Cardiac fibroblast (primary cell): ENCODE measurements around the gene TPMT.

Source experiments
- DNase-seq, 2 donors: peaks; one replicate each; pipeline versions ENCODE4 v3.0.0 to v3.0.0-alpha.2; 2010; ENCODE audit warnings: low read depth in 2 of 2
- H3K4me3 ChIP-seq, 2 donors: replicated peaks in 1 of 2; 1 replicate in 1 of 2; 2 replicates in 1 of 2; pipeline ENCODE4 v1.5.1; 2011; ENCODE audit warnings: low read depth in 2 of 2, low read length in 2 of 2, mild to moderate bottlenecking in 2 of 2, moderate library complexity in 1 of 2
- CTCF ChIP-seq: IDR thresholded peaks from one replicate; pipeline ENCODE4 v1.5.1; 2011; ENCODE audit warnings: low read depth, mild to moderate bottlenecking, low read length, inconsistent platforms

Gene TPMT

GRCh38 chr6:18090349-18090786 lies 64.5 kb downstream of the TPMT start:
- no peak for DNase-seq
- no peak overlapping the region for H3K4me3 ChIP-seq
- TF ChIP-seq CTCF, result no peak

- no peak overlapping the region for H3K4me3 ChIP-seq
- no peak for DNase-seq
- TF ChIP-seq CTCF, result no peak
These were observed 66.2 kb downstream of the TPMT start for GRCh38 chr6:18088419-18089296.

GRCh38 chr6:18087396-18088165 lies 67.3 kb downstream of the TPMT start:
- no peak for TF ChIP-seq CTCF
- no peak overlapping the region for H3K4me3 ChIP-seq
- no peak for DNase-seq

- no peak for TF ChIP-seq CTCF
- no peak overlapping the region for H3K4me3 ChIP-seq
- DNase-seq, result peak; percentile 13 to 42
These were observed 73.7 kb downstream of the TPMT start for GRCh38 chr6:18081025-18081668.

GRCh38 chr6:18080544-18080943 lies 74.3 kb downstream of the TPMT start:
- no peak overlapping the region for H3K4me3 ChIP-seq
- TF ChIP-seq CTCF, result no peak
- DNase-seq, result no peak

- no peak overlapping the region for H3K4me3 ChIP-seq
- DNase-seq, result no peak
- no peak for TF ChIP-seq CTCF
These were observed 76.0 kb downstream of the TPMT start for GRCh38 chr6:18078866-18079265.
